Activated T-helper 1 cell treated with anti-CD3 and anti-CD28 coated beads, Interleukin-12 subunit alpha, Interleukin-12 subunit beta, Interleukin-2, Interleukin-4 antibody, amounts not matched to agents 30 ng/mL and 10 ng/mL and 1 ng/mL, durations not matched to agents 14 hours and 24 hours and 36 hours (primary cell): ENCODE measurements around the gene NTF3. TPM values are rescaled to one million over a fixed set of nuclear protein-coding genes. Genes with fewer than 3 reads are reported as not detected.

Experiments
- DNase-seq: peaks from one replicate; pipeline ENCODE4 v3.0.0; 2021; ENCODE audit warnings: low spot score
- H3K27ac Mint-ChIP-seq: one replicate; pipeline ENCODE4 v1.8.0; 2021; ENCODE audit warnings: mild to moderate bottlenecking, mixed read lengths
- H3K27me3 Mint-ChIP-seq: one replicate; pipeline ENCODE4 v1.8.0; 2022; ENCODE audit warnings: mild to moderate bottlenecking, moderate library complexity, mixed read lengths; ENCODE audit not compliant: insufficient read depth
- H3K36me3 Mint-ChIP-seq: one replicate; pipeline ENCODE4 v1.8.0; 2021; ENCODE audit warnings: low read depth, mixed read lengths
- H3K4me1 Mint-ChIP-seq: one replicate; pipeline ENCODE4 v1.8.0; 2021; ENCODE audit warnings: low read depth, mixed read lengths
- H3K4me3 Mint-ChIP-seq: one replicate; pipeline ENCODE4 v1.8.0; 2021; ENCODE audit warnings: mild to moderate bottlenecking, moderate library complexity, mixed read lengths
- H3K9me3 Mint-ChIP-seq: one replicate; pipeline ENCODE4 v1.8.0; 2021; ENCODE audit warnings: mixed read lengths
- intact Hi-C: fragments of 100-400 bp; cut with micrococcal nuclease; formaldehyde crosslinking; loops from one replicate; pipeline ENCODE4 v1.15.1; 2024
- total RNA-seq: library from RNA; stranded (reverse); gene quantifications from 2 replicates; pipeline ENCODE4 v1.2.3, GENCODE V29; 2022

NTF3 gene
- not detected in 2 replicates for total RNA-seq

- no peaks in the 10 kb centered on the region for H3K36me3 Mint-ChIP-seq
- H3K27me3 Mint-ChIP-seq, result peaks cover 39% of the 10 kb centered on the region
- DNase-seq, result no peak
- no peak within 1 kb of the TSS for H3K4me3 Mint-ChIP-seq
- H3K4me1 Mint-ChIP-seq, result no peaks in the 10 kb centered on the region
- H3K9me3 Mint-ChIP-seq, result no peaks in the 10 kb centered on the region
- intact Hi-C loops, result no loop called here
- H3K27ac Mint-ChIP-seq, result no peak within 1 kb of the TSS
Observed at GRCh38 chr12:5432011-5432400, at the start of gene NTF3. Gene NTF3, plus strand, starts transcription at chr12:5432108. Its CDS starts 217 bp downstream, at chr12:5432325.

GRCh38 chr12:5384015-5384414 lies 47.9 kb upstream of the NTF3 start:
- Mint-ChIP-seq H3K27ac (no peak overlapping the region), H3K27me3 (peaks cover 1% of the 10 kb centered on the region), H3K4me1 (no peaks in the 10 kb centered on the region), H3K4me3 (no peak overlapping the region), H3K36me3 (no peaks in the 10 kb centered on the region), H3K9me3 (no peaks in the 10 kb centered on the region)
- intact Hi-C loops, result no loop called here
- DNase-seq, result no peak

GRCh38 chr12:5388581-5389535 lies 43.0 kb upstream of the NTF3 start:
- intact Hi-C loops, result no loop called here
- H3K4me3 Mint-ChIP-seq, result no peak overlapping the region
- H3K9me3 Mint-ChIP-seq, result no peaks in the 10 kb centered on the region
- no peaks in the 10 kb centered on the region for H3K4me1 Mint-ChIP-seq
- H3K27ac Mint-ChIP-seq, result no peak overlapping the region
- no peak for DNase-seq
- H3K36me3 Mint-ChIP-seq, result no peaks in the 10 kb centered on the region
- H3K27me3 Mint-ChIP-seq, result no peaks in the 10 kb centered on the region

- H3K27ac Mint-ChIP-seq, result no peak overlapping the region
- no peaks in the 10 kb centered on the region for H3K4me1 Mint-ChIP-seq
- no peak for DNase-seq
- H3K27me3 Mint-ChIP-seq, result peaks cover under 1% of the 10 kb centered on the region
- H3K4me3 Mint-ChIP-seq, result no peak overlapping the region
- H3K36me3 Mint-ChIP-seq, result no peaks in the 10 kb centered on the region
- H3K9me3 Mint-ChIP-seq, result no peaks in the 10 kb centered on the region
- intact Hi-C loops, result no loop called here
Observed at GRCh38 chr12:5390174-5390799, 41.6 kb upstream of the NTF3 start.

- Mint-ChIP-seq H3K27ac (no peak overlapping the region), H3K4me1 (no peaks in the 10 kb centered on the region), H3K4me3 (no peak overlapping the region), H3K9me3 (no peaks in the 10 kb centered on the region), H3K27me3 (peaks cover 4% of the 10 kb centered on the region), H3K36me3 (no peaks in the 10 kb centered on the region)
- no peak for DNase-seq
- intact Hi-C loops, result no loop called here
Observed at GRCh38 chr12:5391653-5392052, 40.3 kb upstream of the NTF3 start.

GRCh38 chr12:5392961-5393360 lies 38.9 kb upstream of the NTF3 start:
- no peaks in the 10 kb centered on the region for H3K36me3 Mint-ChIP-seq
- no peaks in the 10 kb centered on the region for H3K4me1 Mint-ChIP-seq
- H3K27me3 Mint-ChIP-seq, result peaks cover 4% of the 10 kb centered on the region
- intact Hi-C loops, result no loop called here
- H3K27ac Mint-ChIP-seq, result no peak overlapping the region
- DNase-seq, result no peak
- no peak overlapping the region for H3K4me3 Mint-ChIP-seq
- H3K9me3 Mint-ChIP-seq, result no peaks in the 10 kb centered on the region

- Mint-ChIP-seq H3K27me3 (peaks cover 4% of the 10 kb centered on the region), H3K36me3 (no peaks in the 10 kb centered on the region), H3K9me3 (no peaks in the 10 kb centered on the region), H3K4me1 (no peaks in the 10 kb centered on the region), H3K27ac (no peak overlapping the region), H3K4me3 (no peak overlapping the region)
- intact Hi-C loops, result no loop called here
- DNase-seq, result no peak
Observed at GRCh38 chr12:5395443-5396271, 36.3 kb upstream of the NTF3 start.

- no peak overlapping the region for H3K4me3 Mint-ChIP-seq
- no peaks in the 10 kb centered on the region for H3K36me3 Mint-ChIP-seq
- no peaks in the 10 kb centered on the region for H3K4me1 Mint-ChIP-seq
- intact Hi-C loops, result no loop called here
- no peak overlapping the region for H3K27ac Mint-ChIP-seq
- peaks cover 4% of the 10 kb centered on the region for H3K27me3 Mint-ChIP-seq
- DNase-seq, result no peak
- no peaks in the 10 kb centered on the region for H3K9me3 Mint-ChIP-seq
Observed at GRCh38 chr12:5396541-5396940, 35.4 kb upstream of the NTF3 start.

- H3K4me3 Mint-ChIP-seq, result no peak overlapping the region
- intact Hi-C loops, result no loop called here
- peaks cover 17% of the 10 kb centered on the region for H3K27me3 Mint-ChIP-seq
- H3K36me3 Mint-ChIP-seq, result no peaks in the 10 kb centered on the region
- no peaks in the 10 kb centered on the region for H3K9me3 Mint-ChIP-seq
- no peaks in the 10 kb centered on the region for H3K4me1 Mint-ChIP-seq
- DNase-seq, result no peak
- H3K27ac Mint-ChIP-seq, result no peak overlapping the region
Observed at GRCh38 chr12:5399266-5399665, 32.6 kb upstream of the NTF3 start.

GRCh38 chr12:5402009-5402935 lies 29.6 kb upstream of the NTF3 start:
- intact Hi-C loops, result no loop called here
- peaks cover 15% of the 10 kb centered on the region for H3K27me3 Mint-ChIP-seq
- no peaks in the 10 kb centered on the region for H3K4me1 Mint-ChIP-seq
- no peaks in the 10 kb centered on the region for H3K9me3 Mint-ChIP-seq
- H3K27ac Mint-ChIP-seq, result no peak overlapping the region
- no peak for DNase-seq
- no peak overlapping the region for H3K4me3 Mint-ChIP-seq
- H3K36me3 Mint-ChIP-seq, result no peaks in the 10 kb centered on the region

GRCh38 chr12:5403411-5403810 lies 28.5 kb upstream of the NTF3 start:
- no peak overlapping the region for H3K4me3 Mint-ChIP-seq
- H3K36me3 Mint-ChIP-seq, result no peaks in the 10 kb centered on the region
- intact Hi-C loops, result no loop called here
- no peaks in the 10 kb centered on the region for H3K4me1 Mint-ChIP-seq
- H3K27ac Mint-ChIP-seq, result no peak overlapping the region
- peaks cover 15% of the 10 kb centered on the region for H3K27me3 Mint-ChIP-seq
- H3K9me3 Mint-ChIP-seq, result no peaks in the 10 kb centered on the region
- DNase-seq, result no peak
